ENCODE data around the gene ELL2. TPM values are rescaled to one million over a fixed set of nuclear protein-coding genes. Genes with fewer than 3 reads are reported as not detected.
A peak's percentile ranks its signal among the peaks of the same experiment; 100 is the strongest.

The ELL2 gene
- total RNA-seq, 3 donors from 2014 or later: 95.7 to 211 (median 168) TPM

- no peaks in the 10 kb centered on the region for H3K9me3 ChIP-seq
Observed at GRCh38 chr5:95887977-95888376, 73.7 kb downstream of the ELL2 start.

GRCh38 chr5:95886340-95887044 is 75.2 kb downstream of the ELL2 start:
- no peak overlapping the region for H3K4me3 ChIP-seq
- TF ChIP-seq POLR2A (IDR thresholded peaks at IDR 0.05): no peak
- TF ChIP-seq CTCF (IDR thresholded peaks at IDR 0.05): no peak
- no peak for TF ChIP-seq POLR2AphosphoS5 (IDR thresholded peaks at IDR 0.05)
- H3K36me3 ChIP-seq: no peaks in the 10 kb centered on the region
- H3K27me3 ChIP-seq: no peaks in the 10 kb centered on the region
- no peak overlapping the region for H3K27ac ChIP-seq
- intact Hi-C loops (cut with DNase I; ENCODE audit: low total_unique reads): no loop called here
- DNase-seq (ENCODE audit: low spot score in 2 of 2): no peak
- H3K4me1 ChIP-seq: no peaks in the 10 kb centered on the region
- no peaks in the 10 kb centered on the region for H3K9me3 ChIP-seq

More at GRCh38 chr5:95887977-95888376, 73.7 kb downstream of the ELL2 start:
- Histone ChIP-seq H3K4me1 (no peaks in the 10 kb centered on the region), H3K36me3 (no peaks in the 10 kb centered on the region), H3K4me3 (no peak overlapping the region), H3K27ac (no peak overlapping the region), H3K27me3 (no peaks in the 10 kb centered on the region)
- TF ChIP-seq POLR2A (IDR thresholded peaks at IDR 0.05): no peak
- TF ChIP-seq CTCF (IDR thresholded peaks at IDR 0.05): no peak
- TF ChIP-seq POLR2AphosphoS5 (IDR thresholded peaks at IDR 0.05): no peak
- DNase-seq (ENCODE audit: low spot score in 2 of 2): no peak
- intact Hi-C loops (cut with DNase I; ENCODE audit: low total_unique reads): no loop called here

- Histone ChIP-seq H3K9me3 (no peaks in the 10 kb centered on the region), H3K27me3 (no peaks in the 10 kb centered on the region), H3K27ac (peak overlapping the region in 1 of 2 donors; percentile 8), H3K36me3 (no peaks in the 10 kb centered on the region), H3K4me3 (no peak overlapping the region), H3K4me1 (no peaks in the 10 kb centered on the region)
- intact Hi-C loops (cut with DNase I; ENCODE audit: low total_unique reads): no loop called here
- DNase-seq (ENCODE audit: low spot score in 2 of 2): no peak
- TF ChIP-seq CTCF (IDR thresholded peaks at IDR 0.05): no peak
- no peak for TF ChIP-seq POLR2A (IDR thresholded peaks at IDR 0.05)
- no peak for TF ChIP-seq POLR2AphosphoS5 (IDR thresholded peaks at IDR 0.05)
Observed at GRCh38 chr5:95884511-95884910, 77.1 kb downstream of the ELL2 start.

GRCh38 chr5:95884017-95884325 is 77.7 kb downstream of the ELL2 start:
- Histone ChIP-seq H3K4me1 (no peaks in the 10 kb centered on the region), H3K36me3 (no peaks in the 10 kb centered on the region), H3K27ac (peak overlapping the region; percentile 4 to 8), H3K27me3 (no peaks in the 10 kb centered on the region), H3K4me3 (no peak overlapping the region), H3K9me3 (no peaks in the 10 kb centered on the region)
- TF ChIP-seq POLR2A (IDR thresholded peaks at IDR 0.05) (no peak), CTCF (IDR thresholded peaks at IDR 0.05) (no peak), POLR2AphosphoS5 (IDR thresholded peaks at IDR 0.05) (no peak)
- DNase-seq (ENCODE audit: low spot score in 2 of 2): no peak
- intact Hi-C loops (cut with DNase I; ENCODE audit: low total_unique reads): no loop called here

- no peaks in the 10 kb centered on the region for H3K27me3 ChIP-seq
- TF ChIP-seq POLR2AphosphoS5 (IDR thresholded peaks at IDR 0.05) (no peak), CTCF (IDR thresholded peaks at IDR 0.05) (no peak), POLR2A (IDR thresholded peaks at IDR 0.05) (no peak)
- H3K36me3 ChIP-seq: no peaks in the 10 kb centered on the region
- H3K4me3 ChIP-seq: no peak overlapping the region
- no peaks in the 10 kb centered on the region for H3K9me3 ChIP-seq
- DNase-seq (ENCODE audit: low spot score in 2 of 2): no peak
- intact Hi-C loops (cut with DNase I; ENCODE audit: low total_unique reads): loop anchor here (1.0 kb wide), 1 partner anchor 24 kb away; no protein-coding TSS in a partner anchor
- H3K27ac ChIP-seq: peak overlapping the region; percentile 4 to 8
- no peaks in the 10 kb centered on the region for H3K4me1 ChIP-seq
Observed at GRCh38 chr5:95883185-95884016, 78.2 kb downstream of the ELL2 start.
